OCI-LY3 (cell line): Measurements from ENCODE around the gene ZNF518A.

Experiments
- EZH2phosphoT487 ChIP-seq: fragments of 200-600 bp; shearing (Covaris generic); IDR thresholded peaks from 2 replicates; pipeline ENCODE4 v1.6.1; 2018; ENCODE audit warnings: antibody characterized with exemption, mixed run types, low read depth
- TF ChIP-seq, protein P1 (sequence below): fragments of 200-600, 300-600 bp; sonication (generic); IDR thresholded peaks from 2 replicates; pipeline ENCODE4 v1.5.1; 2014; ENCODE audit warnings: antibody characterized with exemption, low read length, low read depth

DNA sequence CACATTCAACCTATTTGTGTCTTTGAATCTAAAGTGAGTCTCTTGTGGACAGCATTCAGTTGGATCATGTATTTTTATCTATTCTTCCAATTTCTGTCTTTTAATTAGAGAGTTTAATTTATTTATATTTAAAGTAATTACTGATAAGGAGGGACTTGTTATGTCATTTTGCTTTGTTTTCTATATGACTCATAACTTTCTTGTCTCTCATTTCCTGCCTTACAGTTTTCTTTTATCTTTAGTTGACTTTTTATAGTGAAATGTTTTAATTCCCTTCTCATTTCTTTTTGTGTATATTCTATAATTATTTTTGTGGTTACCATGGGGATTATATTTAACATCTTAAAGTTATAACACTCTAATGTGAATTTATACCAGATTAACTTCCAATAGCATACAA, 7.3 kb upstream of the ZNF518A start:
- TF ChIP-seq, protein P1, sequence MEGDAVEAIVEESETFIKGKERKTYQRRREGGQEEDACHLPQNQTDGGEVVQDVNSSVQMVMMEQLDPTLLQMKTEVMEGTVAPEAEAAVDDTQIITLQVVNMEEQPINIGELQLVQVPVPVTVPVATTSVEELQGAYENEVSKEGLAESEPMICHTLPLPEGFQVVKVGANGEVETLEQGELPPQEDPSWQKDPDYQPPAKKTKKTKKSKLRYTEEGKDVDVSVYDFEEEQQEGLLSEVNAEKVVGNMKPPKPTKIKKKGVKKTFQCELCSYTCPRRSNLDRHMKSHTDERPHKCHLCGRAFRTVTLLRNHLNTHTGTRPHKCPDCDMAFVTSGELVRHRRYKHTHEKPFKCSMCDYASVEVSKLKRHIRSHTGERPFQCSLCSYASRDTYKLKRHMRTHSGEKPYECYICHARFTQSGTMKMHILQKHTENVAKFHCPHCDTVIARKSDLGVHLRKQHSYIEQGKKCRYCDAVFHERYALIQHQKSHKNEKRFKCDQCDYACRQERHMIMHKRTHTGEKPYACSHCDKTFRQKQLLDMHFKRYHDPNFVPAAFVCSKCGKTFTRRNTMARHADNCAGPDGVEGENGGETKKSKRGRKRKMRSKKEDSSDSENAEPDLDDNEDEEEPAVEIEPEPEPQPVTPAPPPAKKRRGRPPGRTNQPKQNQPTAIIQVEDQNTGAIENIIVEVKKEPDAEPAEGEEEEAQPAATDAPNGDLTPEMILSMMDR: no peak
- no peak for TF ChIP-seq EZH2phosphoT487
